ENCODE measurements around the gene TBCD.
A peak's percentile ranks its signal among the peaks of the same experiment; 100 is the strongest.
"Not testable (repeated sequence)": the region's sequence is repeated elsewhere in the genome, so short reads cannot be mapped to it uniquely, and the experiment has no call there.

TBCD gene

DNA sequence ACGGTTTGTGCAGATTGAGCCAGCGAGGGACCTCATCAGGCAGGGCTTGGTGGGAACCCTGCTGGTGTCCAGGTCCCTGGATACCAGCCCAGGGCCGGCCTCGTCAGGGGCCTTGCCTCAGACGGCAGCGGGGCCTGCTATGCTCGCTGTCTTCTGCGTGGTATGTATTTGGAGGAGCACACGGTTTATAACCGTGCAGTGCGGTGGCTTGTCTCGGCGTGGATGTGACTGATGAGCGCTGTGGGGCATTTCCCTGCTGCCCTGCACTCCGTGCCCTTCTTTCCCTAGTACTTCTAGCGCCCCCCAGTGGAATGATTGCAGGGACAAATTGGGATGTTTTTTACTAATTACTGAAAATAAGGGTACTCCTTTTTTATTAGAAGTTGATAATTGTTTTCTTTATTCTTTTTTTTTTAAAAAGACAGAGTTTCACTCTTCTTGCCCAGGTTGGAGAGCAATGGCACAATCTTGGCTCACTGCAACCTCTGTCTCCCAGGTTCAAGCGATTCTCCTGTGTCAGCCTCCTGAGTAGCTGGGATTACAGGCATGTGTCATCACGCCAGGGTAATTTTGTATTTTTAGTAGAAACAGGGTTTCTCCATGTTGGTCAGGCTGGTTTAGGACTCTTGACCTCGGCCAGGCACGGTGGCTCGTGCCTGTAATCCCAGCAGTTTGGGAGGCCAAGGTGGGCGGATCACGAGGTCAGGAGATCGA, 15.3 kb downstream of the TBCD start:
- no peak for DNase-seq (ENCODE audit: low read depth)

DNA sequence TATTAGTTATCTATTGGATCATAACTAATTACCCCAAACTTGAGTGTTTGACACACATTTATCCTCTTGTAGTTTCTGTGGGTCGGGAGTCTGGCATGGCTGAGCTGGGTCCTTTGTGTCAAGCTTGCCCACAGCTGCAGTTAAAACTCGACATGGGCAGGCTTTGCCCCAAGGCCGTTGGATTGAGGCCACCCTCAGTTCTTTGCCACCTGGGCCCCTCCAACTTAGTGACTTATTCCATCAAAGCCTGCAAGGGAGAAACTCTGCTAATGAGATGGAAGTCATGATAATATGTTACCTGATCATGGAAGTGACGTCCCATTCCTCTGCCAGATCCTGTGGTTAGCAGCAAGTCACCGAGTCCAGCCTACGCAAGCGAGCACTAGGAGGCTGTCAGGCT, 17.2 kb downstream of the TBCD start:
- DNase-seq (ENCODE audit: low read depth), result no peak

- no peak for DNase-seq (ENCODE audit: low read depth)
Measured at GRCh38 chr17:82772026-82772425, 20.2 kb downstream of the TBCD start.

DNA sequence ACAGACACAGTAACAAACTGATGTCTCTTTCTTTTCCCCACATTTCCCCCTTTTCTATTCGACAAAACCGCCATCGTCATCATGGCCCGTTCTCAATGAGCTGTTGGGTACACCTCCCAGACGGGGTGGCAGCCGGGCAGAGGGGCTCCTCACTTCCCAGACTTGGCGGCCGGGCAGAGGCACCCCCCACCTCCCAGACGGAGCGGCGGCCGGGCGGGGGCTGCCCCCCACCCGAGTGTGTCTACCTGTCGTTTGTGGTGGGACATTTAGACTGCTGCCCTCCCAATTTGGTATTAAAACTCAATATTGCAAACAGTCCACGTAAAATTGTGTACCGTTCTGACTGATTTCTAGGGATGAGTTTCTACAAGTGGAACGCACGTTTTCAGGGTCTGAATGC, 22.6 kb downstream of the TBCD start:
- not testable (repeated sequence) for DNase-seq (ENCODE audit: low read depth)

- DNase-seq (ENCODE audit: low read depth), result no peak
Measured at GRCh38 chr17:82775001-82775823, 23.3 kb downstream of the TBCD start.

DNA sequence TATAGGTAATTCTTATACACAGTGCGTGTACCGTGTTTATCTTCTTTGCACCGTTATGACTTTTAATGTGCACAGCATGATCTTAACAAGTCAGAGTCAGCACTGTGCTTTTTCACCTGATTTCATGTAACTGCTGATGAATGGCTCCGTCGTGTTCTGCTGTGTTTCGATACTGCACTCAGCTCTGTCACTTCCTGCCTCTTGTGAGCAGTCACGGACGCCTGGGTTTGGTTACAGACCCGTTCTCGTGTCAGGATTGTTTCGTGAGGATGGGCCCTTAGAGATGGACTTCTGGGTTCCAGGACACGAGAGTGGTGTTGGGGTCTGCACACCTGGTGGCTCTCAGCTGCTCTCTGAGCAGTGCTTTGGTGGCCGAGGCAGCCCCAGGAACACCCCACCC, 24.6 kb downstream of the TBCD start:
- no peak for DNase-seq (ENCODE audit: low read depth)

DNA sequence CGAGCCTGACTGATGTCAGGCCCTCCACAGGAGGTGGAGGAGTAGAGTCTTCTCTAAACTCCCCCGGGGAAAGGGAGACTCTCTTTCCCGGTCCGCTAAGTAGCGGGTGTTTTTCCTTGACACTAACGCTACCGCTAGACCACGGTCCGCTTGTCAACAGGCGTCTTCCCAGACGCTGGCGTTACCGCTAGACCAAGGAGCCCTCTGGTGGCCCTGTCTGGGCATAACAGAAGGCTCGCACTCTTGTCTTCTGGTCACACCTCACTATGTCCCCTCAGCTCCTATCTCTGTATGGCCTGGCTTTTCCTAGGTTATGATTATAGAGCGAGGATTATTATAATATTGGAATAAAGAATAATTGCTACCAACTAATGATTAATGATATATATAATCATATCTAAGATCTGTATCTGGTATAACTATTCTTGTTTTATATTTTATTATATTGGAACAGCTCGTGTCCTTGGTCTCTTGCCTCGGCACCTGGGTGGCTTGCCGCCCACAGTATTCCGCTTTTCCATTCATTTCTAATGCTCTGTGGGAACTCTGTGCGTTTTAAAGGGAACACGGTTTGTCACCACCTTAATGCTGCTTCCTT, 26.0 kb downstream of the TBCD start:
- DNase-seq (ENCODE audit: low read depth), result not testable (repeated sequence)

DNA sequence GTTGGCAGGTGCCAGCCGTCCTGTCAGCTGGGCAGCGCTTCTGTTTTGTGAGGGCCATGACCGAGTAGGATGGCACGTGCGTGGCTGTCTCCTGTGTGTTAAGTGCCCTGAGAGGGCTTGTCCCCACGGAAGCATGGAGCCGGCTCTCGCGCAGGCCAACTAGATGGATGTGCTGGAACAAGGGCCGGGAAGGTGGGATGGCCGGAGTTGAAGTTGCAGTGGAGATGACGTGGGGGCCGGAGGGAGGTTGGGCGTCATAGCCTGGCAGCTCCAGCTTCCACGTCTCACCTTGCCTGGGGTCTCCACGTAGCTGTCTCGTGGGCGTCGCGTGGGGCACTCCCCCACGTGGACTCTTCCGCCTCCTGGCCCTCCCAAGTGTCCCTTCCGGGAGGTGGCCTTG, 27.7 kb downstream of the TBCD start:
- DNase-seq (ENCODE audit: low read depth), result no peak

DNA sequence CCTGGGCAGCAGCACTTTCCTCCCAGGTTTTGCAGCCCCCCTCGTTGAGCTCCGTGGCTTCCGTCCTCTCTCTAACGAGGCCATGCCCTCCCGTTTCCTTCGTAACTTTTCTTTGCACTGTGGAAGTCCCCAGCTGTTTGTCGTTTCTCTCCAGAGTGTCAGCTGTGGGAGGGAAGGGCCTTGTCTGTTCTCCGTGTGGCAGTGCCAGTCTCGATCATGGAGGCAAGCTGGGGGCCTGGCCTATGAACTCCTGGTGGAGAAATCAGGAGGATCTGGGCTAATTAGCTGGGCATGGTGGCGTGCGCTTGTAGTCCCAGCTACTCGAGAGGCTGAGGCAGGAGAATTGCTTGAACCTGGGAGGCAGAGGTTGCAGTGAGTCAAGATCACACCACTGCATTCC, 28.3 kb downstream of the TBCD start:
- no peak for DNase-seq (ENCODE audit: low read depth)

GRCh38 chr17:82780971-82781893, 29.4 kb downstream of the TBCD start:
- DNase-seq (ENCODE audit: low read depth), result no peak

- peak; percentile 73 for DNase-seq (ENCODE audit: low read depth)
Measured at GRCh38 chr17:82781894-82782274, 30.0 kb downstream of the TBCD start.

- no peak for DNase-seq (ENCODE audit: low read depth)
Measured at GRCh38 chr17:82782657-82783207, 30.9 kb downstream of the TBCD start.

DNA sequence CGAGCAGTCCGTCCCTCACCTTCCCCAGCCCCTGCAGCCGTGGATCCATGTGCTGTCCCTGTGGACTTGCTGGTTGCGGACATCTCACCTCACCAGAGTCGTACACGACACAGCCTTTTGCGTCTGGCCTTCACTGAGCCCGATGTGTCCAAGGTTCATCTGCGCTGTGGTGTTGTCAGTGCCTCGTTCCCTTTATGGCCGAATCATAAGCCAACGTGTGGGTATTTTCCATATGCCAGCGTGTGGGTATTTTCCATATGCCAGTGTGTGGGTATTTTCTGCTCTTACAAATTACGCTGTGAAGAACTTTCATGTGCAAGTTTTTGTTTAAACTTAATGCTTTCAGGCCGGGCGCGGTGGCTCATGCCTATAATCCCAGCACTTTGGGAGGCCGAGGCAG, 31.6 kb downstream of the TBCD start:
- no peak for DNase-seq (ENCODE audit: low read depth)

DNA sequence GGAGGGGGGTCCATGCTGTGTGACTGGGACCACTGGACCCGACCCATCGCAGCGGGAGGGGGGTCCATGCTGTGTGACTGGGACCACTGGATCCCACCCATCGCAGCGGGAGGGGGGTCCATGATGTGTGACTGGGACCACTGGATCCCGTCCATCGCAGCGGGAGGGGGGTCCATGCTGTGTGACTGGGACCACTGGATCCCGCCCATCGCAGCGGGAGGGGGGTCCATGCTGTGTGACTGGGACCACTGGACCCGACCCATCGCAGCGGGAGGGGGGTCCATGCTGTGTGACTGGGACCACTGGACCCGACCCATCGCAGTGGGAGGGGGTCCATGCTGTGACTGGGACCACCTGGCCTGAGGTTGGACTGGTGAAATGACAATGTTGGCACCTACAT, 33.7 kb downstream of the TBCD start:
- not testable (repeated sequence) for DNase-seq (ENCODE audit: low read depth)

GRCh38 chr17:82786427-82786826, 34.6 kb downstream of the TBCD start:
- no peak for DNase-seq (ENCODE audit: low read depth)

DNA sequence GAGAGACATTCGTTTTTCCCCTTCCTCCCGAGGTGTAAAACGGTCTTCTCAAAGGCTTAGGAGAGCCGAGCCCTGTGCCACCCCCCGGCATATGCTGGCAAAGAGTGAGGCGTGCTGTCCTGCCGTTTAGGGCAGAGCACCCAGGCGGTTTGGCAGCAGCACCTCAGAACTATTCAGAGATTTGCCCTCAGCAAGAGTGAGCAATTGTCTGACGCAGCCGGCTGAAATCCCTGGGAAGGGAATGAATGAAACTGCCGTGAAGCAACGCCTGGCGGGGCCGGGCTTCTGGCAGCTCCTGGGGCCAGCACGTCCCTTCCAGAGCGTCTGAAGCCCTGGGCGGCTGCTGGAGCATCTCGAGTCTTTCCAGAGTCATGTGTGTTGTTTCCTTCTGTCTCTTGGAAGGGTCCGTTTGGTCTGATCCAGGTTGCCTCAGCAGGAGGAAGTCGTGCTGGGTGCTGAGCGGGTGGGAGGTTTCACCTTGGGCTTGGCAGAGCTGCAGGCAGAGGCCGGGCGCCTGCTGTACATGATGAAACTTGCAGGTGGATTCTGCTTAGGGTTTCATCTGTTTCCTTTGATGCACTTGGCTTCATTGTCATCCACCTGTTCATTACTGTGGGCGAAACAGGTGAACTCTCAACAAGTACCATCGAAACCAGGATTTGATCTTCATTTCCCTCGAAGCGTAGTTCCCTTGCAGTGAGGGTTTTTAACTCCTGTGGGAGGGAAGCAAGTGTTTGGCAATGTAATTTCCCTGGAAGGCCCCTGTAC, 35.4 kb downstream of the TBCD start:
- no peak for DNase-seq (ENCODE audit: low read depth)

DNA sequence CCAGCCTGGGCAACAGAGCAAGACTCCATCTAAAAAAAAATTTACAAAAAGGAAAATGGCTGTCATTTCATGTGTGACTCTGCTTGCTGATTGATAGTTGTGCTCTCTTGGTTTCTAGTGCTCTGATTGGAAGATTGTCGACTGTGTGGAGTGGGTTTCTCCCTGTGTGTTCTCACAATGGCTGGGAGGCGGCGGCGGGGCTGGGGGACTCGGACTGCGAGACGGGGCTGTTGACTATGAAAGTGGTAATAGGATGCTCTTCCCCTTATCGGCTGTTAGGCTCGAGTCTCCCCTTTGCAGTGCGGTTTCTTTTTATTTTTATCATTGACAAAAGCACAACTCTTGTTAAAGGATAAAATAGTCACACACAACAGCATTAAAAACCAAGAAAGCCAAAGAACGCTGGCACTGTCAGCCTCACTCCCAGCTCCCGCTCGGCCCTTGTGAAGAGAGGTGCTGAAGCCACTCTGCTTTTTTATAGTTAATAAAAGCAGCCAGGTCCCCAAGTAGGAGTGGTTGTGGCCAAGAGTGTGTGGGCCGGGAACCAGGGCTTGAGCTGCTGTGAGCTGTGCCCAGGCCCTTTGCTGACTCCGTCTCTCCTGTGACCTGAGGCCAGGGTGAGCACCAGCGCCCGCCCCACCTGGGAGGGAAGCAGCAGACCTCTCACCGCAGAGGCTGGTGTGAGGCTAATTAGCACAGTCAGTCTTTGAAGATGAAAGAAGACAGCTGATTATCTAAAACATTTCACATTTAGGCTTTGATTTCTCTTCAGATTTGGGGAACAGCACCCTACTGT, 36.5 kb downstream of the TBCD start:
- DNase-seq (ENCODE audit: low read depth), result no peak

DNA sequence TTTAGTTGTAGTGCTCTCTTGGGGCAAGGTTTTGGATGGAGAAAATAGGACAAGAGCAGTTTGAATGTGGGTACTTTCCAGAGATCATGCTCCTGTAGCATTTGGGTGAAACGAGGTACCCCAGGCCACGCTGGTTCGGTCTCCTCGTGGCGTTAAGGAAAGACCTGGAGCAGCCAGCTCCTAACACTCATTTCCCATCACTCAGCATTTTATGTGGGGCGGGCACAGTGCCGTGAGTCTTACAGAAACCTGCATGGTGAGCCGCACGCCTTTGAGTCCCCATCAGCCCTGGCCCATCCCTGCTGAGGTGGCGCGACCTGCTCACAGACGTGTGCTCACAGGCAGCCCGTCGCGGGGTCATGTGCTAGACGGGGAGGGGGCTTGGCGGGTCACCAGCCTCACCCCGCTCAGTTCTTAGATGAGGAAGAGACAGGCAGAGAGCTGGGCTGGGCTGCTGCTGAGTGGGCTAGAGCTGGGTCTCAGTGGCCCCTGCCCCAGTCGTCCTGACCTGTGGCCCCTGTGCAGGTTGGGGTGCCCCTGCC, 37.3 kb downstream of the TBCD start:
- no peak for DNase-seq (ENCODE audit: low read depth)

DNA sequence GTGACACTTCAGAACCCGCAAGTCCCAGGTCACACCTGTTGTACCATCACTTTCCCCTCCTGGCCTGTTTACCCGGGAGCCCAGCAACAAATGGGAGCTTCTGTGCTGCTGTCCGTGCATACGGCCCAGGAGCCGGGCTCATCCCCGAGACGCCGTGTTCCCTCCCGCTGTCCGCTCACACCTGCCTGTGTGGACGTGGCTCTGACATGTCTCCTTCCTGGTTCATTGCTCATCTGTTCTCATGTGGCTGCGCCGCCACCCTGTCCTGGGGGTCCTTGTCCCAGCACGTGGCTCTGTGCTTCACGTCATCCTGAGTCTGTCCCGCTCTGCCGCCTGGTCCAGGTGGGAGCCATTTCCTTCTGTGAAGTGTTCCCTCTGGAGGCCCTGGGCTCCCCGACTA, 37.9 kb downstream of the TBCD start:
- DNase-seq (ENCODE audit: low read depth), result no peak

DNA sequence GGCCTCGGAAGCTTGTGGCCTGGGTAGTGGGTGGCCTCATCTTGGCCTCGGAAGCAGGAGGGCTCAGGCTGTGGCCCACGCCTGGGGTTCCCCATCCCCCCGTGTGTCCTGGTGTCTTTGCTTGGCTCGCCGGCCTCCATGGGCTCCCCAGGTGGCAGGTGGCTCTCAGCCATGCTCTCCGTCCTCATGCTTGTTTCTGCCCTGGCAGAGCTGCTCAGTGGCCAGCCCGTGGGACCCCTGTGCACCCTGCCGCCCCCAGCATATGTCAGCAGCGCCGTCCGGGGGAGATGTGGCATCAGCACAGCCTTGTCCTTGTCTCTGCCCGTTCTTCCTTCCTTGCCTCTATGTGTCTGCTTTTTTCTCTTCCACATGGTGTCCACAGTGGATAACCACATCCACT, 38.5 kb downstream of the TBCD start:
- no peak for DNase-seq (ENCODE audit: low read depth)

All from T follicular helper cell (primary cell).